Trophoblast cell (in vitro differentiated cells and primary cell): ENCODE measurements around the gene GMCL1.

Source experiments
- DNase-seq, 2 donors: peaks; one replicate each; pipeline ENCODE4 v3.0.0-alpha.2; 2016
- H2AFZ ChIP-seq: 2 replicates; pipeline ENCODE4 v1.6.1; 2013; ENCODE audit warnings: low read length, moderate library complexity, mild to moderate bottlenecking; ENCODE audit not compliant: insufficient read depth, poor library complexity
- H2AK5ac ChIP-seq: 2 replicates; pipeline ENCODE4 v1.6.1; 2013; ENCODE audit warnings: mild to moderate bottlenecking, low read length
- H2BK120ac ChIP-seq: 2 replicates; pipeline ENCODE4 v1.6.1; 2013; ENCODE audit warnings: low read length, mild to moderate bottlenecking, moderate library complexity; ENCODE audit not compliant: insufficient read depth, poor library complexity
- H2BK12ac ChIP-seq: 2 replicates; pipeline ENCODE4 v1.6.1; 2013; ENCODE audit warnings: mild to moderate bottlenecking, low read length, moderate library complexity
- H2BK5ac ChIP-seq: 2 replicates; pipeline ENCODE4 v1.6.1; 2013; ENCODE audit warnings: low read length, low read depth, moderate library complexity, mild to moderate bottlenecking; ENCODE audit not compliant: poor library complexity
- H3K14ac ChIP-seq: 2 replicates; pipeline ENCODE4 v1.6.1; 2013; ENCODE audit warnings: mild to moderate bottlenecking, low read length
- H3K18ac ChIP-seq: 2 replicates; pipeline ENCODE4 v1.6.1; 2013; ENCODE audit warnings: mild to moderate bottlenecking, low read length
- H3K23ac ChIP-seq: 2 replicates; pipeline ENCODE4 v1.6.1; 2013; ENCODE audit warnings: low read length
- H3K27ac ChIP-seq: 2 replicates; pipeline ENCODE4 v1.5.1; 2013; ENCODE audit warnings: low read depth, mild to moderate bottlenecking, inconsistent platforms, low read length, moderate library complexity
- H3K27me3 ChIP-seq: 2 replicates; pipeline ENCODE4 v1.6.1; 2013; ENCODE audit warnings: inconsistent platforms, mild to moderate bottlenecking, low read length, moderate library complexity; ENCODE audit not compliant: insufficient read depth
- H3K36me3 ChIP-seq, 2 experiments: 1 replicate in 1 of 2; 2 replicates in 1 of 2; pipeline ENCODE4 v1.6.1; 2013; ENCODE audit warnings: low read length in 2 of 2, mild to moderate bottlenecking in 2 of 2, moderate library complexity in 1 of 2; ENCODE audit not compliant: insufficient read depth in 2 of 2, control insufficient read depth in 1 of 2
- H3K4ac ChIP-seq: 2 replicates; pipeline ENCODE4 v1.6.1; 2013; ENCODE audit warnings: low read depth, mild to moderate bottlenecking, low read length, moderate library complexity
- H3K4me1 ChIP-seq, 2 experiments: 1 replicate in 1 of 2; 2 replicates in 1 of 2; pipeline ENCODE4 v1.6.1; 2013; ENCODE audit warnings: low read length in 2 of 2, mild to moderate bottlenecking in 2 of 2, moderate library complexity in 1 of 2; ENCODE audit not compliant: insufficient read depth in 2 of 2, control insufficient read depth in 1 of 2
- H3K4me2 ChIP-seq: 2 replicates; pipeline ENCODE4 v1.6.1; 2013; ENCODE audit warnings: inconsistent platforms, mild to moderate bottlenecking, low read length, moderate library complexity
- H3K4me3 ChIP-seq: 2 replicates; pipeline ENCODE4 v1.5.1; 2013; ENCODE audit warnings: mild to moderate bottlenecking, low read depth, low read length, inconsistent platforms
- H3K79me1 ChIP-seq: one replicate; pipeline ENCODE4 v1.6.1; 2013; ENCODE audit warnings: low read length
- H3K79me2 ChIP-seq: 2 replicates; pipeline ENCODE4 v1.6.1; 2013; ENCODE audit warnings: low read length, mild to moderate bottlenecking; ENCODE audit not compliant: control insufficient read depth, insufficient read depth, poor library complexity
- H3K9ac ChIP-seq: 2 replicates; pipeline ENCODE4 v1.6.1; 2013; ENCODE audit warnings: mild to moderate bottlenecking, low read length
- H3K9me3 ChIP-seq: 2 replicates; pipeline ENCODE4 v1.6.1; 2013; ENCODE audit warnings: low read depth, mild to moderate bottlenecking, control low read depth, inconsistent platforms, low read length; ENCODE audit not compliant: insufficient read depth
- H4K12ac ChIP-seq: 2 replicates; pipeline ENCODE4 v1.6.1; 2013; ENCODE audit warnings: low read depth, mild to moderate bottlenecking, low read length, moderate library complexity
- H4K8ac ChIP-seq: 2 replicates; pipeline ENCODE4 v1.6.1; 2013; ENCODE audit warnings: low read depth, mild to moderate bottlenecking, low read length, moderate library complexity
- H4K91ac ChIP-seq: one replicate; pipeline ENCODE4 v1.6.1; 2013; ENCODE audit warnings: low read depth, mild to moderate bottlenecking, low read length, moderate library complexity
- WGBS: extraction: QIAGEN DNeasy Blood & Tissue Kit; methylation state at CpG from one replicate; pipeline ENCODE4 v1.1.7; 2013; ENCODE audit warnings: missing lambda C conversion rate; ENCODE audit not compliant: insufficient read length, insufficient coverage; ENCODE audit errors: extremely low coverage; 5-methylcytosine and 5-hydroxymethylcytosine counted together

Gene GMCL1

DNA sequence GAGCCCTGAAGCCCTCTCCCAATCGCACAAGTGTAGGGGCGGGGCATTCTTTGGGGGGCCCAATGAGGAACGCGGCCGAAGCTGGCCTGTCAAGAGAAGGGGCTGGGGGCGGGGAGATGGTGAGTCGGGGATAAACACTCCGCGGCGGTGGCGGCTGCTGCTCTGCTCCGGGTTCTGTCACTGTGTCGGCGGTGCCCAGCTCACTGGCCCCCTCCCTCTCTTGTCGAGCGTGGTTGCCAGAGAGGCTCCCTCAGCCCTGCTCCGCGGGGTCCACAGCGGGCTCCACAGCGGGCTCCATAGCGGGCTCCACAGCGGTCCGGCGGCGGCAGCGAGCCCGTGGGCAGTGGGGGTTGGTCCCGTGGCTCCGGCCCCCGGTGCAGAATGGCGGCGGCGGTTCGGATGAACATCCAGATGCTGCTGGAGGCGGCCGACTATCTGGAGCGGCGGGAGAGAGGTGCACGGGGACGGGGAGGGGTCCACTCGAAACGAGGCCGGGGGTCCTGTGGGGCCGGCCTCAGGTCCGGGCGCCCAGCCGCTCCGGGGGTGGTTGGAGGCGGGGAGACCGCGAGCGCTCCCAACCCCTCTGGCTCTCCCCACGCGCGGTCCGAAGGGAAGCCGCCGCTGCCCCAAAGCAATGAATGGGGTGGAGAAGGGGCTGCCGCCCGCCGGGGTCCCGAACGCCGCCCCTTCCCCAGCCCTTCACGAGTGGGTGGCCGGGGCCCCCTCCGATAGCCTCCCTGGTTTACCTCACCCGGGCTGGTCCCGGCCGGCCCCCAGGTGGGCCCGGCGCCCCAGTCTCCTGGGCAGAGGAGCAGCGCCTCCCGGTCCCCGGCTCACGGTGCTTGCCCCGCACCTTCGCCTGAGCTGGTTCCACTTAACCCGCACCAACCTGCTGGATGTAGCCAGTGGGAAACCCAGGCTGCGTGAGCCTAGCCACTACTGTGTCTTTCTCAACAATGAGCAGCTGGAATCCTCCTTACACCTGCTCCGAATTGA, 85.8 kb downstream of the GMCL1 start, which contains the start of gene MXD1:
Gene MXD1, plus strand, starts transcription at position 160 of the 996 bp plus-strand sequence. Its CDS starts 222 bp downstream, at position 382.
- Histone ChIP-seq H3K27ac (peak within 1 kb of the TSS; percentile 72), H3K36me3 (peaks cover 3 to 4% of the 10 kb centered on the region in 2 experiments), H3K4me3 (peak within 1 kb of the TSS; percentile 94), H3K79me2 (peaks cover 9% of the 10 kb centered on the region), H3K18ac (peak within 1 kb of the TSS; percentile 91), H4K91ac (peak within 1 kb of the TSS; percentile 96), H2AFZ (peak within 1 kb of the TSS; percentile 92), H3K9ac (peak within 1 kb of the TSS; percentile 90), H3K4me2 (peak within 1 kb of the TSS; percentile 99), H4K12ac (peak within 1 kb of the TSS; percentile 96), H2BK5ac (peak within 1 kb of the TSS; percentile 86), H3K4me1 (peaks cover 0 to 2% of the 10 kb centered on the region in 2 experiments), H2BK12ac (peak within 1 kb of the TSS; percentile 65), H2AK5ac (peak within 1 kb of the TSS; percentile 94), H3K9me3 (no peaks in the 10 kb centered on the region), H2BK120ac (peak within 1 kb of the TSS; percentile 88), H3K27me3 (no peaks in the 10 kb centered on the region), H3K4ac (peak within 1 kb of the TSS; percentile 67), H3K79me1 (peaks cover 8% of the 10 kb centered on the region), H3K14ac (peak within 1 kb of the TSS; percentile 93), H3K23ac (peak within 1 kb of the TSS; percentile 34), H4K8ac (peak within 1 kb of the TSS; percentile 92)
- WGBS, result no CpG with 5 or more reads among the region's 81 CpGs
- peak in 1 of 2 donors; percentile 53 for DNase-seq

DNA sequence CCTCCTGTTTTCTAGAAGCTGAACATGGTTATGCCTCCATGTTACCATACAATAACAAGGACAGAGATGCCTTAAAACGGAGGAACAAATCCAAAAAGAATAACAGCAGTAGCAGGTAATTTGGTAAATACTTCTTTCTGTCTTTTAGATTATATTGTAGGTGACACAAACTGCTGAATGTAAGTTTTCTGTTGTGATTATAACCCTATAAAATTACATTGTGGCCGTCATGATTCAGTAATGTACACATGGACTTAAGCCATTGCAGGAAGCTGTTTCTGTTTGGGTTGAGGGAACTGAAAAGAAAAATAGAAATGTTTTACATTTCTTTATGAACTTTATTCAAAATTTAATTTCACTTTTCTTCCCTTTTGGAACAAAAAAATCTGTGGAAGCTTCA, 86.6 kb downstream of the GMCL1 start:
- H3K27ac ChIP-seq, result no peak overlapping the region
- H3K9ac ChIP-seq, result no peak overlapping the region
- H4K12ac ChIP-seq, result no peak overlapping the region
- no peak overlapping the region for H2BK120ac ChIP-seq
- H3K4me2 ChIP-seq, result peak overlapping the region; percentile 99
- H2AFZ ChIP-seq, result no peak overlapping the region
- H3K79me2 ChIP-seq, result peaks cover 9% of the 10 kb centered on the region
- no peak overlapping the region for H4K8ac ChIP-seq
- no peak overlapping the region for H2AK5ac ChIP-seq
- no peak overlapping the region for H3K4ac ChIP-seq
- H3K4me1 ChIP-seq, result peaks cover 0 to 2% of the 10 kb centered on the region in 2 experiments
- no peak for DNase-seq
- H3K36me3 ChIP-seq, result peaks cover 2 to 3% of the 10 kb centered on the region in 2 experiments
- H3K79me1 ChIP-seq, result peaks cover 8% of the 10 kb centered on the region
- no peak overlapping the region for H2BK12ac ChIP-seq
- no peaks in the 10 kb centered on the region for H3K27me3 ChIP-seq
- no peak overlapping the region for H3K18ac ChIP-seq
- H3K9me3 ChIP-seq, result no peaks in the 10 kb centered on the region
- H3K23ac ChIP-seq, result no peak overlapping the region
- no peak overlapping the region for H2BK5ac ChIP-seq
- no CpG with 5 or more reads among the region's 2 CpGs for WGBS
- H3K14ac ChIP-seq, result no peak overlapping the region
- no peak overlapping the region for H3K4me3 ChIP-seq
- H4K91ac ChIP-seq, result no peak overlapping the region

DNA sequence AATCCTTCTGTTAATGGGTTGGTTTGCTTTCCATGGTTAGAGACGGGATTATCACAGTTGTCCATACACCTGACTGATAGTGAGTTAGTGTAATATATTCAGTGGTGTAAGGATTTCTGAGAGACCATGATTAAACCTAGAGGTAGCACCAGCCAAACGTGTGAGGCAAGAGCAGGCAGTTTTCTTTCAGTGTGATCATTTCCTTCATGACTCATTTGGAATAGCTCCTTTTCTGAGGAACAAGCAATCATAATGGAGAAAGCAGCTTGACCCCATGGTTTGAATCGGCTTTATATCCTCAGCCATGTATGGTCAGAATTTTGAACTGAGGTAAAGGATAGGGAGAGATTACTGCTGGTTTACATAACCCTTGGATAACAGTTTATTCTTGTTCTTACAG, 88.4 kb downstream of the GMCL1 start:
- H3K23ac ChIP-seq, result no peak overlapping the region
- no peak overlapping the region for H3K4me2 ChIP-seq
- H3K9ac ChIP-seq, result no peak overlapping the region
- no CpG with 5 or more reads among the region's 3 CpGs for WGBS
- H3K79me2 ChIP-seq, result peaks cover 9% of the 10 kb centered on the region
- no peak overlapping the region for H2AFZ ChIP-seq
- H2BK120ac ChIP-seq, result no peak overlapping the region
- H3K27me3 ChIP-seq, result no peaks in the 10 kb centered on the region
- no peak overlapping the region for H3K27ac ChIP-seq
- H4K12ac ChIP-seq, result no peak overlapping the region
- no peak overlapping the region for H4K91ac ChIP-seq
- no peak overlapping the region for H2BK5ac ChIP-seq
- H3K18ac ChIP-seq, result no peak overlapping the region
- peak in 1 of 2 donors; percentile 46 for DNase-seq
- H2BK12ac ChIP-seq, result no peak overlapping the region
- H3K9me3 ChIP-seq, result no peaks in the 10 kb centered on the region
- H3K36me3 ChIP-seq, result peaks cover 3 to 5% of the 10 kb centered on the region in 2 experiments
- no peak overlapping the region for H2AK5ac ChIP-seq
- no peak overlapping the region for H3K14ac ChIP-seq
- H3K4me3 ChIP-seq, result no peak overlapping the region
- H4K8ac ChIP-seq, result no peak overlapping the region
- peaks cover 8% of the 10 kb centered on the region for H3K79me1 ChIP-seq
- peaks cover 0 to 2% of the 10 kb centered on the region in 2 experiments for H3K4me1 ChIP-seq
- no peak overlapping the region for H3K4ac ChIP-seq

DNA sequence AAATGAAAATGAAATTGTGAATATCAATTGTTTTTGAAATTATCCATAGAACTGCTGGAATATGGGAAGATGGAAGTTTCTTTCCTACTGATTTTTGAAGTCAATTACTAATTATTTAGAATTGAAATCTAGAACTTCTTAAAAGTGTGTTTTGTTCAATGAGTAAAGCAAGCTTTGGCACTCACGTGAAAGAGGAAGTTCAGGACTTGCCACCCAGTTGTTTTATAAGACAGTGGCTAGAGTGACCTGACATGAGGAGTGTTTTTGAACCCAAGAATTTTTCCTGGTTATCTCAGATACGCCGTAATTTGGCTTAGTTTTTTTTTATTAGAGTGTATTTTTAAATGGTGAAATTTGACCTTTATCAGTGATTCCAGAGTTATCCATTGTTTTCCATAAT, 88.9 kb downstream of the GMCL1 start:
- Histone ChIP-seq H4K12ac (no peak overlapping the region), H3K4ac (no peak overlapping the region), H2BK12ac (no peak overlapping the region), H4K8ac (no peak overlapping the region), H3K27me3 (no peaks in the 10 kb centered on the region), H3K23ac (no peak overlapping the region), H3K9ac (no peak overlapping the region), H3K18ac (no peak overlapping the region), H3K27ac (no peak overlapping the region), H3K14ac (no peak overlapping the region), H2AFZ (no peak overlapping the region), H3K9me3 (no peaks in the 10 kb centered on the region), H3K79me1 (peaks cover 8% of the 10 kb centered on the region), H3K4me1 (peaks cover 0 to 2% of the 10 kb centered on the region in 2 experiments), H2BK120ac (no peak overlapping the region), H3K79me2 (peaks cover 9% of the 10 kb centered on the region), H2BK5ac (no peak overlapping the region), H2AK5ac (no peak overlapping the region), H3K36me3 (peaks cover 2 to 5% of the 10 kb centered on the region in 2 experiments), H3K4me2 (no peak overlapping the region), H4K91ac (no peak overlapping the region), H3K4me3 (no peak overlapping the region)
- WGBS, result no CpG with 5 or more reads among the region's 3 CpGs
- no peak for DNase-seq
